PC-3 (cell line): ENCODE results near the gene ERBB4.

ENCODE experiments used
- EZH2 ChIP-seq: fragments of 300-600 bp; sonication (generic); IDR thresholded peaks from one replicate; pipeline ENCODE4 v1.6.1; 2017; ENCODE audit warnings: antibody characterized with exemption, mild to moderate bottlenecking, low read length; ENCODE audit not compliant: unreplicated experiment
- EZH2phosphoT487 ChIP-seq: fragments of 300-600 bp; sonication (generic); IDR thresholded peaks from 2 replicates; pipeline ENCODE4 v1.6.1; 2018; ENCODE audit warnings: mild to moderate bottlenecking, antibody characterized with exemption, low read length, borderline replicate concordance
- TF ChIP-seq, protein P1 (sequence below): fragments of 300-600 bp; sonication (generic); conservative IDR thresholded peaks from 2 replicates; pipeline ENCODE4 v1.5.1; 2017; ENCODE audit warnings: antibody characterized with exemption, low read depth, mild to moderate bottlenecking, low read length

DNA sequence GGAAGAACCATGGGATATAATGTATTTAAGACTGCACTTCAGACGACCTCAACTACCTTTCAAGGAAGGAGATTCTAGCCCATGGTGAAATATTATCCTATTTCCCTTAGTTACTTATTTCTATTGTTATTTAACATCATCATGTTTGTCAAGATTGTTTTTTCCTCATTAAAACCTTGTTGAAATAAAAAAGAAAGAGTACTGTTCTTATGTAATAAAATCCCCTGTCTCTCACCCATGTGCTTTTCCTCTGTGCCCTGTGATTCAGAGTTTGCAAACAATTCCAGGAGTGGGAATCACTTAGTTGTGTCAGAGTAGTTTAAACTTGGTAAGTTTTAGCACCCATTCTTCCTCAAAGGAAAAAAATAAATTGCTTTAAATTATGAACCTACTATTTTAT, 43.6 kb downstream of the ERBB4 start:
- TF ChIP-seq, protein P1, sequence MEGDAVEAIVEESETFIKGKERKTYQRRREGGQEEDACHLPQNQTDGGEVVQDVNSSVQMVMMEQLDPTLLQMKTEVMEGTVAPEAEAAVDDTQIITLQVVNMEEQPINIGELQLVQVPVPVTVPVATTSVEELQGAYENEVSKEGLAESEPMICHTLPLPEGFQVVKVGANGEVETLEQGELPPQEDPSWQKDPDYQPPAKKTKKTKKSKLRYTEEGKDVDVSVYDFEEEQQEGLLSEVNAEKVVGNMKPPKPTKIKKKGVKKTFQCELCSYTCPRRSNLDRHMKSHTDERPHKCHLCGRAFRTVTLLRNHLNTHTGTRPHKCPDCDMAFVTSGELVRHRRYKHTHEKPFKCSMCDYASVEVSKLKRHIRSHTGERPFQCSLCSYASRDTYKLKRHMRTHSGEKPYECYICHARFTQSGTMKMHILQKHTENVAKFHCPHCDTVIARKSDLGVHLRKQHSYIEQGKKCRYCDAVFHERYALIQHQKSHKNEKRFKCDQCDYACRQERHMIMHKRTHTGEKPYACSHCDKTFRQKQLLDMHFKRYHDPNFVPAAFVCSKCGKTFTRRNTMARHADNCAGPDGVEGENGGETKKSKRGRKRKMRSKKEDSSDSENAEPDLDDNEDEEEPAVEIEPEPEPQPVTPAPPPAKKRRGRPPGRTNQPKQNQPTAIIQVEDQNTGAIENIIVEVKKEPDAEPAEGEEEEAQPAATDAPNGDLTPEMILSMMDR: no peak
- TF ChIP-seq EZH2 (no peak), EZH2phosphoT487 (no peak)
